Vagina (tissue), 2 donors: Measurements from ENCODE around the gene NANOS2.

Experiments
- CTCF ChIP-seq, 3 experiments: fragments of 450-650 bp in 2 of 3; fragments of 200-600 bp in 1 of 3; sonication (generic) in 1 of 3; IDR thresholded peaks; one replicate each; pipeline ENCODE4 v1.5.1; 2017 to 2019; ENCODE audit warnings: antibody characterized with exemption in 3 of 3, mild to moderate bottlenecking in 2 of 3, moderate library complexity in 2 of 3
- POLR2A ChIP-seq, 2 donors: fragments of 450-650 bp; IDR thresholded peaks; one replicate each; pipeline ENCODE4 v1.6.1; 2017; ENCODE audit warnings: antibody characterized with exemption in 2 of 2, mild to moderate bottlenecking in 2 of 2, moderate library complexity in 2 of 2
- POLR2AphosphoS5 ChIP-seq, 2 donors: sonication (generic); formaldehyde crosslinking; IDR thresholded peaks; one replicate each; pipeline ENCODE4 v1.9.0; 2017; ENCODE audit warnings: antibody characterized with exemption in 2 of 2, mild to moderate bottlenecking in 2 of 2, low read depth in 1 of 2; ENCODE audit not compliant: insufficient read depth in 1 of 2

GRCh38 chr19:45876411-45877197 is 38.0 kb downstream of the NANOS2 start:
- no peak for TF ChIP-seq CTCF (IDR thresholded peaks at IDR 0.05)
- no peak for TF ChIP-seq POLR2A (IDR thresholded peaks at IDR 0.05)
- TF ChIP-seq POLR2AphosphoS5 (IDR thresholded peaks at IDR 0.05; ENCODE audit: insufficient read depth in 1 of 2, low read depth in 1 of 2), result no peak
